Measurements from ENCODE around the gene RND1. TPM values are rescaled to one million over a fixed set of nuclear protein-coding genes. Genes with fewer than 3 reads are reported as not detected.

Gene RND1
- total and polyA plus RNA-seq, 2 of the 13 experiments (the other 11 are each of a cell fraction or from before 2014, with no cell fraction given) = 1.8 to 1.9 TPM

DNA sequence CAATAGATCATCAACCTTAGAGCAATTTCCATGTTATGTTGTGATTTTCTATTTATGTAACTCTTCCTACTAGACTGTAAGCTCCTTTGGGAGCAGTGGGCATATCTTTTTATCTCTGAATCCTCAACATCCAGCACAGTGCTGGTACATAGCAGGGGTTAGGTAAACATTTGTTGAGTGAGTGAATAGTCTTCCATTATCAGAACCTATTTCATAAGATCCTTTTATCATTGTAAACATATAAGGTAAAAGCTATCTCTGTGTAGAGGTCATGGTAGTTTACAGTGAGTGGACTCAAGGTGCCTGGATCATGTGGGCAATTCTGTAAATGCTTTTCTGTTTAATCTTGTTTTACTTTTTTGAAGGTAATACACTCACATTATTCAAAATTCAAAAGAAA, 44.5 kb upstream of the RND1 start (continued):
- TF ChIP-seq, protein P1, sequence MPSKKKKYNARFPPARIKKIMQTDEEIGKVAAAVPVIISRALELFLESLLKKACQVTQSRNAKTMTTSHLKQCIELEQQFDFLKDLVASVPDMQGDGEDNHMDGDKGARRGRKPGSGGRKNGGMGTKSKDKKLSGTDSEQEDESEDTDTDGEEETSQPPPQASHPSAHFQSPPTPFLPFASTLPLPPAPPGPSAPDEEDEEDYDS (CRISPR knock-in tag; IDR thresholded peaks at IDR 0.05) = 0 out of 2 replicates have a peak, but pooled peaks have one; percentile 27
- TF ChIP-seq NFYC (CRISPR knock-in tag; IDR thresholded peaks at IDR 0.05) = peak; percentile 25; the same call in 1 of the 2 replicates
- peak; percentile 96 for TF ChIP-seq GFI1 (CRISPR knock-in tag; IDR thresholded peaks at IDR 0.05; ENCODE audit: borderline replicate concordance)
- no peak for TF ChIP-seq TMF1 (CRISPR knock-in tag; IDR thresholded peaks at IDR 0.05; ENCODE audit: low read depth)
- TF ChIP-seq, protein P2, sequence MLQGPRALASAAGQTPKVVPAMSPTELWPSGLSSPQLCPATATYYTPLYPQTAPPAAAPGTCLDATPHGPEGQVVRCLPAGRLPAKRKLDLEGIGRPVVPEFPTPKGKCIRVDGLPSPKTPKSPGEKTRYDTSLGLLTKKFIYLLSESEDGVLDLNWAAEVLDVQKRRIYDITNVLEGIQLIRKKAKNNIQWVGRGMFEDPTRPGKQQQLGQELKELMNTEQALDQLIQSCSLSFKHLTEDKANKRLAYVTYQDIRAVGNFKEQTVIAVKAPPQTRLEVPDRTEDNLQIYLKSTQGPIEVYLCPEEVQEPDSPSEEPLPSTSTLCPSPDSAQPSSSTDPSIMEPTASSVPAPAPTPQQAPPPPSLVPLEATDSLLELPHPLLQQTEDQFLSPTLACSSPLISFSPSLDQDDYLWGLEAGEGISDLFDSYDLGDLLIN (CRISPR knock-in tag; IDR thresholded peaks at IDR 0.05; ENCODE audit: borderline replicate concordance) = no peak
- 0 out of 2 replicates have a peak, but pooled peaks have one; percentile 32 for TF ChIP-seq KMT2B (CRISPR knock-in tag; IDR thresholded peaks at IDR 0.05)
- TF ChIP-seq ZNF792 (CRISPR knock-in tag; IDR thresholded peaks at IDR 0.05) = peak; percentile 68; the same call in 1 of the 2 replicates
- TF ChIP-seq ZNF552 (CRISPR knock-in tag; IDR thresholded peaks at IDR 0.05; ENCODE audit: borderline replicate concordance) = no peak
- TF ChIP-seq RXRA (CRISPR knock-in tag; IDR thresholded peaks at IDR 0.05) = peak; percentile 78; the same call in 1 of the 2 replicates
- TF ChIP-seq, protein P3, sequence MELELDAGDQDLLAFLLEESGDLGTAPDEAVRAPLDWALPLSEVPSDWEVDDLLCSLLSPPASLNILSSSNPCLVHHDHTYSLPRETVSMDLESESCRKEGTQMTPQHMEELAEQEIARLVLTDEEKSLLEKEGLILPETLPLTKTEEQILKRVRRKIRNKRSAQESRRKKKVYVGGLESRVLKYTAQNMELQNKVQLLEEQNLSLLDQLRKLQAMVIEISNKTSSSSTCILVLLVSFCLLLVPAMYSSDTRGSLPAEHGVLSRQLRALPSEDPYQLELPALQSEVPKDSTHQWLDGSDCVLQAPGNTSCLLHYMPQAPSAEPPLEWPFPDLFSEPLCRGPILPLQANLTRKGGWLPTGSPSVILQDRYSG (CRISPR knock-in tag; IDR thresholded peaks at IDR 0.05) = no peak
- TF ChIP-seq KLF9 (CRISPR knock-in tag; IDR thresholded peaks at IDR 0.05; ENCODE audit: low read depth) = no peak; the same call in 1 of the 2 replicates
- no peak for TF ChIP-seq MLLT10 (CRISPR knock-in tag; IDR thresholded peaks at IDR 0.05)
- TF ChIP-seq ZNF569 (CRISPR knock-in tag; IDR thresholded peaks at IDR 0.05; ENCODE audit: borderline replicate concordance) = no peak
- TF ChIP-seq ZNF570 (CRISPR knock-in tag; IDR thresholded peaks at IDR 0.05; ENCODE audit: borderline replicate concordance) = no peak
- TF ChIP-seq, protein P4, sequence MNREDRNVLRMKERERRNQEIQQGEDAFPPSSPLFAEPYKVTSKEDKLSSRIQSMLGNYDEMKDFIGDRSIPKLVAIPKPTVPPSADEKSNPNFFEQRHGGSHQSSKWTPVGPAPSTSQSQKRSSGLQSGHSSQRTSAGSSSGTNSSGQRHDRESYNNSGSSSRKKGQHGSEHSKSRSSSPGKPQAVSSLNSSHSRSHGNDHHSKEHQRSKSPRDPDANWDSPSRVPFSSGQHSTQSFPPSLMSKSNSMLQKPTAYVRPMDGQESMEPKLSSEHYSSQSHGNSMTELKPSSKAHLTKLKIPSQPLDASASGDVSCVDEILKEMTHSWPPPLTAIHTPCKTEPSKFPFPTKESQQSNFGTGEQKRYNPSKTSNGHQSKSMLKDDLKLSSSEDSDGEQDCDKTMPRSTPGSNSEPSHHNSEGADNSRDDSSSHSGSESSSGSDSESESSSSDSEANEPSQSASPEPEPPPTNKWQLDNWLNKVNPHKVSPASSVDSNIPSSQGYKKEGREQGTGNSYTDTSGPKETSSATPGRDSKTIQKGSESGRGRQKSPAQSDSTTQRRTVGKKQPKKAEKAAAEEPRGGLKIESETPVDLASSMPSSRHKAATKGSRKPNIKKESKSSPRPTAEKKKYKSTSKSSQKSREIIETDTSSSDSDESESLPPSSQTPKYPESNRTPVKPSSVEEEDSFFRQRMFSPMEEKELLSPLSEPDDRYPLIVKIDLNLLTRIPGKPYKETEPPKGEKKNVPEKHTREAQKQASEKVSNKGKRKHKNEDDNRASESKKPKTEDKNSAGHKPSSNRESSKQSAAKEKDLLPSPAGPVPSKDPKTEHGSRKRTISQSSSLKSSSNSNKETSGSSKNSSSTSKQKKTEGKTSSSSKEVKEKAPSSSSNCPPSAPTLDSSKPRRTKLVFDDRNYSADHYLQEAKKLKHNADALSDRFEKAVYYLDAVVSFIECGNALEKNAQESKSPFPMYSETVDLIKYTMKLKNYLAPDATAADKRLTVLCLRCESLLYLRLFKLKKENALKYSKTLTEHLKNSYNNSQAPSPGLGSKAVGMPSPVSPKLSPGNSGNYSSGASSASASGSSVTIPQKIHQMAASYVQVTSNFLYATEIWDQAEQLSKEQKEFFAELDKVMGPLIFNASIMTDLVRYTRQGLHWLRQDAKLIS (CRISPR knock-in tag; IDR thresholded peaks at IDR 0.05) = no peak
- TF ChIP-seq ARNT (IDR thresholded peaks at IDR 0.05) = no peak
- TF ChIP-seq SP140L (CRISPR knock-in tag; IDR thresholded peaks at IDR 0.05; ENCODE audit: borderline replicate concordance) = 0 out of 2 replicates have a peak, but pooled peaks have one; percentile 75
- TF ChIP-seq, protein P5, sequence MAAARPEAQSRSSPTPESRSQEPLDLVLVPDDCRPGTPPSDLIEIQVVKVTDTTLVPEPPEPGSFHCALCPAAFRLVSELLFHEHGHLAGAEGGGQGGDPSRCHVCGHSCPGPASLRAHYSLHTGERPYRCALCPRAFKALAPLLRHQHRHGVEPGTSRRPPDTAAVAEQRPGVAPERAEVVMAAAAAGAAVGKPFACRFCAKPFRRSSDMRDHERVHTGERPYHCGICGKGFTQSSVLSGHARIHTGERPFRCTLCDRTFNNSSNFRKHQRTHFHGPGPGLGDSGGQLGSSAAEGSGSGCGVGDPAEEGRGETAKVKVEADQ (CRISPR knock-in tag; IDR thresholded peaks at IDR 0.05; ENCODE audit: borderline replicate concordance) = no peak; the same call in 1 of the 2 replicates
- TF ChIP-seq HCFC1 (IDR thresholded peaks at IDR 0.05; ENCODE audit: low read depth, low read length) = no peak
- no peak for TF ChIP-seq ARHGAP35 (CRISPR knock-in tag; IDR thresholded peaks at IDR 0.05; ENCODE audit: borderline replicate concordance)
- 0 out of 2 replicates have a peak, but pooled peaks have one; percentile 53 for TF ChIP-seq MED13 (CRISPR knock-in tag; IDR thresholded peaks at IDR 0.05)
- TF ChIP-seq ZNF343 (CRISPR knock-in tag; IDR thresholded peaks at IDR 0.05) = no peak

All from HepG2 (cell line).